Embryonic facial prominence (tissue), 1 donor: ENCODE results near the gene RASGEF1B.

Experiments
- DNase-seq: peaks from one replicate; pipeline ENCODE4 v3.0.0-alpha.2; 2016; ENCODE audit errors: extremely low spot score

Gene RASGEF1B

GRCh38 chr4:81471588-81472280 lies at the start of gene RASGEF1B:
Gene RASGEF1B, minus strand, starts transcription at chr4:81471907. Its CDS starts 12,399 bp downstream, at chr4:81459508.
- peak; percentile 65 for DNase-seq

DNA sequence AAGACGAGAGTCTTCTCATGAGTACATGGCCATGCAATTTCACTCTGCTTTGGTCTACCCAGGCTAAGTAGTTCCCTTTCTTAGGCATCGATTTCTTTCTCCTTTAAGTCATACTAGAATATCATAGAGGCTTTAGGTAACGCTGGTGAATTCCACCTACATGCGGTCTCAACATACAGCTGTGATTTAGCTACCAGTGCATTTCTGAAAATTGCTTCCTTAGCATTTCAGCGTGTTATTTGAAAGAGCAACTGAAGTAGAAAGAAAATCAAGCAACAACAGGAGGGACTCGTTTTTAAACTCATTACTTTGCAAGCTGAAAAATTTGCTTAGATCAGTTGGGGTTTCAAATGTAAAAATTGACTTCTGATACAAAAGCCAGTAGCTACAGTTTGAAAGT lies 48.1 kb upstream of the RASGEF1B start:
- DNase-seq, result no peak

DNA sequence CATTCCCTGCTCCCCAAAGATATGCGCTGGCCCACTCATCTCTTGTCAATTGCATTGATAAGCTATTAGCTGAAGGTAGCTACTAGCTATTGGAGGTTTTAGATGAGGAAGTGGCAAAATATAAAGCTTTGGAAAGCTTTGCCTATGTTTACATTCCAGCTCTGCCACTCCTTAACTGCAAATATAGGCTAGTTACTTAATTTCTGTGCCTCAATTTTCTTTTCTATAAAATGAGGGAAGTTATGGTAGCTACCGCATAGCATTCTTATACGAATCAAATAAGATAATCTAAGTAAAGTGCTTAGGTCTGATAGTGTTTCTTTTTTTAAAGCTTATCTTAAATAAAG lies 47.7 kb upstream of the RASGEF1B start:
- DNase-seq, result no peak

DNA sequence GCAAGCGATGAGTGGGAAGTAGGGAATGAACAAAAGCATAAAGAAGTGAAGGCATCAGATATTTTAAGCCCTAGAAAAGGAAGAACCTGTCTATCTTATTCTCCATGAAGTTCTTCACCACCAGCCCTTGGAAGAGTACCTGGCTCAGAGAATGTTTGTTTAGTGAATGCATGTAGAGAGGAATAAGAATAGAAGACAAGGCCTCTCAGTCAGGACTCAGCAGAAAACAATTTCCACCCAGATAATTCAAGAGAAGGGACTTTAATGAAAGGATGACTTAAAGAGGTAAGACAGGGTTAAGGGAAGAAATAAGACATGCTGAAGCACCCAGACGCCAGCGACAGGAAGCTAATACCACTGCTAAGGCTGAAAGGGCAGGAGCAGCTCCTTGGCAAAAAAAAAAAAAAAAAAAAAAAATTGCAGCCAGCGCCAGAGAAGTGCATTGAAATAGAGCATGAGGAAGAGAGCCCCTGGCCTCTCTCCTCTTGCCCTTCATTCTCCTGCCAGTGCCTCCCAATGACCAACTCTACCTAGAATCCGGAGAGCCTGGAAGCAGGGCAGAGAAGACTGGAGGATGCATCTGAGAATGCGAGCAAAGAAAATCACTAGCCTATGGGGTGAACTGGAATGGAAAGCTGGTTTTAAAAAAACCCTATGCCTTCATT lies 47.2 kb upstream of the RASGEF1B start:
- DNase-seq, result no peak

DNA sequence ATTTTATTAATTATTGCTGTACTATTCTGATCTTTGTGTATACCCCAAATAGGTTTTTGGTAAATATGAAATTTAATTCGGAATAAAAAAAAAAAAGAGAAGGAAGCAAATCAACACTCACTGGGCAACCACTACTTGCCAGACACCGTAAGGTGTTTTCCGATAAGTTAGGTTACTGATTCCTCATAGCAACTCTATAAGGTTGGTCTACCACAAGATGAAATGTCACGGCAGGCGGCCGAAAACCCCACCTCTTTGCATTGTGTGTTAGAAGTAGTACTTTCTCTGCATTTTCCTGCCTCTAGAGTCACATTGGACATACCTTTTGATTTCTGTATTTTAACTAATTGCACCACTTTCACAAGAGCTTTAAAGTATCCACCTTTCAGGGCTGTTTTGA lies 44.5 kb upstream of the RASGEF1B start:
- no peak for DNase-seq

- no peak for DNase-seq
Observed at GRCh38 chr4:81512757-81513501, 41.2 kb upstream of the RASGEF1B start.

DNA sequence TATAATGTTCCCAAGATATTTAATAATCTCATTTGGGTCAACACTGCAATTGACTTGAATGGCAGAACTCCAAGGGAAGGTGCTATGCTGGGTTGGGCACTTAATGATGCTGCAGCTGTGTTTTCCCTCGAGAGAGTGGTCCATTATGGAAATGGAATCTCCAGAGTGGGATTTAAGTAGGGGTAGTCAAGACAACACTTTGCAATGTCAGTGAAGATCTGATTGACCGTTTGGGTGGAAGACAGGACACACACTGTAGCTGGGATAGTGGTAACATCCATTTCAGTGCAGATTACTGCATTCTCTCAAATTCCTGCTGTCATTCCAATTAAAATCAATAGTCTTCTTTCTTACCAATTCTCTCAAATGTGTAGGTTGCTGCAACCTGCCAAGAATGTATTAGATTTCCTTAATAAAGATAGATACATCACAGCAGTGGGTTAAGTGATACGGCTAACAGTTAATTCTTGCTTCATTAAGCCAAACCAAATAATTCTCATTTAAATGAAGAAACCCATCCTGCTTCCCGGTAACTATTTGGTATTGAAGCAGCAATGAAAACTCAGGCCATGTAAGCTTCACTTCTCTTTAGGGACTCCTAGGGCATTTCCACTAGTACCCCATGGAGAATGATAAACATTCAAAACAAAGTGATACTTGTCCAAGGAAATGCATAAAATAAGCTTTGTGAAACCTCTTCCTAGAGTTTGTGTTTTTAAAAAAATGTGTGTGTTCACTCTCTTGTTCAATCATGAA lies 40.5 kb upstream of the RASGEF1B start:
- no peak for DNase-seq

- no peak for DNase-seq
Observed at GRCh38 chr4:81510643-81511178, 39.0 kb upstream of the RASGEF1B start.

- DNase-seq, result no peak
Observed at GRCh38 chr4:81509822-81510221, 38.1 kb upstream of the RASGEF1B start.

GRCh38 chr4:81509191-81509590 lies 37.5 kb upstream of the RASGEF1B start:
- no peak for DNase-seq

DNA sequence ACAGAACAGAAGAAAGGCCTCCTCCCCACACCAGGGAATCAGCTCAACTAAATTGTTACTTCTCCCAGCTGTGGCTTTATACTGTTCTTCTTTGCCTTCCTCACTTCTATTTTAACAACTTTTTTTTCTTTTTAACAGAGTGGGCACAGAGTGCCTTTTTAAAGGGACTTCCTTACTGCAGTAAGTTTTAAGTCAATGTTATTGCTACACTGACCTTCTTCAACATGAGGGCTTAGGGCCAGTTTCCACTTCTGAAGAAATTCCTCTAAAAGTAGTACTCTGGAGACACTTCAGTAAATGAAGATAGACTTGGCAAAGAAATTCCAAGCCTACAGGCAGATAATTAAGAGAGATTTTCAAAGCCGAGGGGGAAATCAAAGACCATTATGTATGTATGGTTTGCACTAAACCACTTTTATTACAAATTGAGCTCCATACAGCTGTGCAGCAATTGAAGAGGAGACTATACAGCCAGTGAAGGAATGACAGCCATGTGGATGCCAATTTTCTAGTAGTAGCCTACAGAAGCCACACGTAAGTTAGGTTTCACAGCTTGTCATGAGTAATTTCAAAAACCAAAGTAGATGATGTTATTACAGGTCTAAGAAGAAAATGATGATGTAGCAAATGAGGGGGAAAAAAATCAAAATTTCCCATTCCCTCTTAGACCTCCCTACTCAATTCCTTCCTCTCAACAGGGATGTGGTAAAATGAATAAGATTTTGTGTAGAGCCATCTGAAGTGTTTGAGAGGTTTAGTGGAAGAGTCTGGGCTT lies 36.9 kb upstream of the RASGEF1B start:
- no peak for DNase-seq

GRCh38 chr4:81507530-81507929 lies 35.8 kb upstream of the RASGEF1B start:
- no peak for DNase-seq

GRCh38 chr4:81506731-81507130 lies 35.0 kb upstream of the RASGEF1B start:
- DNase-seq, result no peak

DNA sequence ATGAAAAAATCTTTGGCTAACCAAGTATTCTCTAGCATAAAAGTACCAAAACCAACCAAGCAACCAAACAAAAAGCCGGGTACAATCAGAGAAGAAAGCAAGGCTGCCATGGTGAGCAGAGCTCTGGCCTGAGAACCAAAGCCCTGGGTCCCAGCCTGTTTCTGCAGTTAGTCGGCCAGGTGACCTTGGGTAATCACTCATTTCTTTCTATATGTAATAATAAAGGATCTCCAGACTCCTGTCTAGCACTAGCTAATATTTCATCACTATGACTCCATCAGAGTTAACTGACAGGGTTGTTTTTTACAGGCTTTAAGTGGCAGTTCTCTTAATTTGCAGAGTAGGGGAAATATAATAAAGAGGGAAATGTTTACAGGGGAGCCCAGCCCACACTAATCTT lies 34.0 kb upstream of the RASGEF1B start:
- no peak for DNase-seq

DNA sequence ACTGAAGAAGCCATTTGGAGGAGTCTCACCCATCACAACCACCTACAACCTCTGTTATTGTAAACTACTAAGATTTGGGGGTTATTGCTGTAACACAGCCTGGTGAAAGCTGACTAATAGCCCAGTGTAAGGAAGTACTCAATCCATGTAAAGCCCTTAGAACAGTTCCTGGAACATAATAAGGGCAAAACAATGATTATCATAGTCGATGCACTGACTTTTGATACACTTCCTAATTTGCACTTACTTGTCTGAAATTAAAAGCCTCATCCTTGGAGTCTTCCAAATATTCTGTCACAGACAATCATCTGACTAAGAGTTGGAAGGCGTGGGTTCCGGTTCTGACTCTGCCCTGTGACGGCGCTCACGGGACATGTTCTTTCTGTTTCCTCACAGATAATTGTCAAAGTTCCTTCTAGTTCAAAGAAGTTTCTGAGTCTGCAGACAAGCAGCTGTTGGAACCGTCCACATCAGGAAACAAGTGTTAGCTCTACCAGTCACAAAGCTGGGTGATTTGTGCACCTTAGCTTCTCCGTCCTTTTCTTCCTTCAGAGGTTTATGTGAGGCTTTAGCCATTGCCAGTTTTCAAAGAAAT lies 33.4 kb upstream of the RASGEF1B start:
- DNase-seq, result no peak

- no peak for DNase-seq
Observed at GRCh38 chr4:81504112-81505003, 32.7 kb upstream of the RASGEF1B start.

- DNase-seq, result no peak
Observed at GRCh38 chr4:81503586-81503985, 31.9 kb upstream of the RASGEF1B start.

GRCh38 chr4:81502564-81502963 lies 30.9 kb upstream of the RASGEF1B start:
- no peak for DNase-seq

- DNase-seq, result no peak
Observed at GRCh38 chr4:81499840-81500239, 28.1 kb upstream of the RASGEF1B start.
